Loucy (cell line): ENCODE data around the gene GPA33.

ENCODE experiments used
- H2AFZ ChIP-seq: fragments of 200-600 bp; sonication (generic); 2 replicates; pipeline ENCODE4 v1.6.0; 2016; ENCODE audit warnings: antibody characterized with exemption, mild to moderate bottlenecking, low read length, moderate library complexity
- H3F3A ChIP-seq: fragments of 200-600 bp; 2 replicates; pipeline ENCODE4 v1.6.0; 2016; ENCODE audit warnings: antibody characterized with exemption, low read depth, mild to moderate bottlenecking
- H3K27me3 ChIP-seq: fragments of 200-600 bp; sonication (generic); 2 replicates; pipeline ENCODE4 v1.6.1; 2014; ENCODE audit warnings: low read length, mild to moderate bottlenecking; ENCODE audit not compliant: insufficient read depth, poor library complexity, severe bottlenecking
- H3K36me3 ChIP-seq: fragments of 200-600 bp; sonication (generic); 2 replicates; pipeline ENCODE4 v1.6.1; 2016; ENCODE audit warnings: low read length; ENCODE audit not compliant: insufficient read depth
- H3K4me1 ChIP-seq: fragments of 200-600 bp; sonication (generic); 2 replicates; pipeline ENCODE4 v1.5.1; 2014; ENCODE audit warnings: low read length, mild to moderate bottlenecking; ENCODE audit not compliant: insufficient read depth, poor library complexity, severe bottlenecking
- H3K4me2 ChIP-seq: fragments of 200-600 bp; sonication (generic); 2 replicates; pipeline ENCODE4 v1.6.0; 2014; ENCODE audit warnings: antibody characterized with exemption, low read length, low read depth, mild to moderate bottlenecking; ENCODE audit not compliant: poor library complexity, severe bottlenecking
- H3K4me3 ChIP-seq: fragments of 200-600 bp; sonication (generic); 2 replicates; pipeline ENCODE4 v1.5.1; 2014; ENCODE audit warnings: low read length, mild to moderate bottlenecking, mixed read lengths; ENCODE audit not compliant: poor library complexity, severe bottlenecking
- H3K79me2 ChIP-seq: fragments of 200-600 bp; sonication (generic); 2 replicates; pipeline ENCODE4 v1.6.1; 2014; ENCODE audit warnings: low read length; ENCODE audit not compliant: insufficient read depth
- H3K9ac ChIP-seq: fragments of 200-600 bp; sonication (generic); 2 replicates; pipeline ENCODE4 v1.6.0; 2014; ENCODE audit warnings: mild to moderate bottlenecking, low read depth, low read length, moderate library complexity; ENCODE audit not compliant: poor library complexity, severe bottlenecking
- H3K9me2 ChIP-seq: fragments of 200-600 bp; sonication (generic); replicated peaks from 2 replicates; pipeline ENCODE4 v1.6.1; 2016; ENCODE audit warnings: low read depth, low read length, mixed read lengths
- H3K9me3 ChIP-seq: fragments of 200-600 bp; sonication (generic); 2 replicates; pipeline ENCODE4 v1.6.1; 2014; ENCODE audit warnings: mild to moderate bottlenecking, antibody characterized with exemption, low read length, low read depth; ENCODE audit not compliant: insufficient read depth
- H4K20me1 ChIP-seq: fragments of 200-600 bp; sonication (generic); 2 replicates; pipeline ENCODE4 v1.6.0; 2014; ENCODE audit warnings: antibody characterized with exemption, low read length, mild to moderate bottlenecking; ENCODE audit not compliant: insufficient read depth, poor library complexity, severe bottlenecking
- CTCF ChIP-seq: fragments of 200-600 bp; sonication (generic); conservative IDR thresholded peaks from 2 replicates; pipeline ENCODE4 v1.5.1; 2014; ENCODE audit warnings: mild to moderate bottlenecking, antibody characterized with exemption, low read length
- EZH2phosphoT487 ChIP-seq: fragments of 200-600 bp; IDR thresholded peaks from 2 replicates; pipeline ENCODE4 v1.6.1; 2018; ENCODE audit warnings: antibody characterized with exemption, mild to moderate bottlenecking, moderate library complexity, borderline replicate concordance

Gene GPA33

GRCh38 chr1:167128261-167129227, 38.4 kb upstream of the GPA33 start:
- Histone ChIP-seq H3K4me3 (no peak overlapping the region), H3K36me3 (no peaks in the 10 kb centered on the region), H3K9ac (peak overlapping the region; percentile 64), H3K4me1 (peaks cover 50% of the 10 kb centered on the region), H3K9me2 (no peaks in the 10 kb centered on the region), H3K27me3 (no peaks in the 10 kb centered on the region), H3K9me3 (no peaks in the 10 kb centered on the region), H3K79me2 (no peaks in the 10 kb centered on the region), H3F3A (peaks cover 10% of the 10 kb centered on the region; the same call in 1 of the 2 replicates), H4K20me1 (no peaks in the 10 kb centered on the region), H2AFZ (no peak overlapping the region), H3K4me2 (peak overlapping the region; percentile 7)
- TF ChIP-seq CTCF (peak; percentile 69), EZH2phosphoT487 (no peak)

GRCh38 chr1:167127661-167128060, 37.5 kb upstream of the GPA33 start:
- Histone ChIP-seq H4K20me1 (no peaks in the 10 kb centered on the region), H3K4me1 (peaks cover 41% of the 10 kb centered on the region), H3K27me3 (no peaks in the 10 kb centered on the region), H2AFZ (no peak overlapping the region), H3K9me3 (no peaks in the 10 kb centered on the region), H3K9me2 (no peaks in the 10 kb centered on the region), H3K79me2 (no peaks in the 10 kb centered on the region), H3K9ac (peak overlapping the region; percentile 0), H3K4me2 (no peak overlapping the region), H3F3A (peaks cover 10% of the 10 kb centered on the region; the same call in 1 of the 2 replicates), H3K36me3 (no peaks in the 10 kb centered on the region), H3K4me3 (no peak overlapping the region)
- TF ChIP-seq CTCF, result no peak
- no peak for TF ChIP-seq EZH2phosphoT487

GRCh38 chr1:167127236-167127635, 37.1 kb upstream of the GPA33 start:
- Histone ChIP-seq H3K4me3 (no peak overlapping the region), H3K27me3 (no peaks in the 10 kb centered on the region), H3K9me2 (no peaks in the 10 kb centered on the region), H2AFZ (no peak overlapping the region), H3K79me2 (no peaks in the 10 kb centered on the region), H3F3A (peaks cover 10% of the 10 kb centered on the region; the same call in 1 of the 2 replicates), H3K4me2 (no peak overlapping the region), H4K20me1 (no peaks in the 10 kb centered on the region), H3K36me3 (no peaks in the 10 kb centered on the region), H3K9me3 (no peaks in the 10 kb centered on the region), H3K9ac (no peak overlapping the region), H3K4me1 (peaks cover 37% of the 10 kb centered on the region)
- no peak for TF ChIP-seq EZH2phosphoT487
- no peak for TF ChIP-seq CTCF
